Measurements from ENCODE around the gene SLC39A11. TPM values are rescaled to one million over a fixed set of nuclear protein-coding genes. Genes with fewer than 3 reads are reported as not detected.

The SLC39A11 gene
- total and polyA plus RNA-seq, 2 of the 13 experiments (the other 11 are each of a cell fraction or from before 2014, with no cell fraction given): 17.2 to 31.5 TPM

- peak; percentile 75; the same call in 1 of the 2 replicates for TF ChIP-seq ZNF451 (CRISPR knock-in tag; IDR thresholded peaks at IDR 0.05)
- TF ChIP-seq ZNF710 (CRISPR knock-in tag; IDR thresholded peaks at IDR 0.05; ENCODE audit: borderline replicate concordance): no peak
- TF ChIP-seq ZFP1 (CRISPR knock-in tag; IDR thresholded peaks at IDR 0.05): 0 out of 2 replicates have a peak, but pooled peaks have one; percentile 30
- no peak for TF ChIP-seq CC2D1A (CRISPR knock-in tag; IDR thresholded peaks at IDR 0.05)
- TF ChIP-seq SAFB2 (CRISPR knock-in tag; IDR thresholded peaks at IDR 0.05; ENCODE audit: borderline replicate concordance, low read depth): no peak
- TF ChIP-seq MTERF4 (CRISPR knock-in tag; IDR thresholded peaks at IDR 0.05): no peak
- no peak for TF ChIP-seq KDM4B (CRISPR knock-in tag; IDR thresholded peaks at IDR 0.05)
- peak; percentile 89 for TF ChIP-seq PAXIP1 (CRISPR knock-in tag; conservative IDR thresholded peaks at IDR 0.05)
- peak; percentile 100 for TF ChIP-seq FOSL2 (CRISPR knock-in tag; IDR thresholded peaks at IDR 0.05)
- no peak for TF ChIP-seq FOXK2 (IDR thresholded peaks at IDR 0.05)
- TF ChIP-seq ZNF24 (IDR thresholded peaks at IDR 0.05): no peak
- TF ChIP-seq PTBP1 (IDR thresholded peaks at IDR 0.05; ENCODE audit: low read depth, low read length, poor library complexity, severe bottlenecking): no peak
- TF ChIP-seq NCOA2 (CRISPR knock-in tag; IDR thresholded peaks at IDR 0.05): peak; percentile 88
- TF ChIP-seq KMT2A (CRISPR knock-in tag; IDR thresholded peaks at IDR 0.05): no peak
- 0 out of 2 replicates have a peak, but pooled peaks have one; percentile 26 for TF ChIP-seq ZNF263 (CRISPR knock-in tag; IDR thresholded peaks at IDR 0.05)
- TF ChIP-seq ZNF503 (CRISPR knock-in tag; IDR thresholded peaks at IDR 0.05): peak; percentile 91
- TF ChIP-seq ZNF766 (CRISPR knock-in tag; IDR thresholded peaks at IDR 0.05; ENCODE audit: borderline replicate concordance): peak; percentile 99
- peak; percentile 74; the same call in 1 of the 2 replicates for TF ChIP-seq REPIN1 (CRISPR knock-in tag; IDR thresholded peaks at IDR 0.05; ENCODE audit: borderline replicate concordance, low read depth)
- no peak for TF ChIP-seq ZNF839 (CRISPR knock-in tag; IDR thresholded peaks at IDR 0.05; ENCODE audit: borderline replicate concordance)
- no peak for TF ChIP-seq CAMTA2 (CRISPR knock-in tag; IDR thresholded peaks at IDR 0.05; ENCODE audit: borderline replicate concordance)
- no peak for TF ChIP-seq EZH2 (conservative IDR thresholded peaks at IDR 0.05; ENCODE audit: low read depth, low read length)
- TF ChIP-seq KAT7 (CRISPR knock-in tag; IDR thresholded peaks at IDR 0.05; ENCODE audit: borderline replicate concordance): peak; percentile 34; the same call in 1 of the 2 replicates
These were observed 408.7 kb downstream of the SLC39A11 start (continued) for GRCh38 chr17:72683506-72684404.

All from HepG2 (cell line).